WI38 (cell line): ENCODE measurements around the gene NLK.

ENCODE experiments used
- H3K4me3 ChIP-seq: 2 replicates; pipeline ENCODE4 v1.5.1; 2011; ENCODE audit warnings: low read depth, mild to moderate bottlenecking, control low read depth, low read length
- CTCF ChIP-seq: IDR thresholded peaks from 2 replicates; pipeline ENCODE4 v1.5.1; 2012; ENCODE audit warnings: low read depth, mild to moderate bottlenecking, control low read depth, low read length

Gene NLK

DNA sequence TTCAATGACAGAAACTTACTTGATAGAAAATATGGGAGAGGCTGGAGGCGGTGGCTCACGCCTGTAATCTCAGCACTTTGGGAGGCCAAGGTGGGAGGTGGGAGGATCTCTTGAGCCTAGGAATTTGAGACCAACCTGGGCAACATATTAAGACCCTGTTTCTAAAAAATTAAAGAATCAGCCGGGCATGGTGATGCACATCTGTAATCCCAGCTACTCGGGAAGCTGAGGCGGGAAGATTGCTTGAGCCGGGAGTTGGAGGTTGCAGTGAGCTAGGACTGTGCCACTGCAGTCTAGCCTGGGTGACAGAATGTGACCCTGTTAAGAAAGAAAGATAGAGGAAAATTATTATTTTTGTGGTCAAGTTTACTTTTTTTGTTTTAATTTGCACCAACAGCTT lies 2.1 kb upstream of the NLK start:
- no peak overlapping the region for H3K4me3 ChIP-seq
- TF ChIP-seq CTCF, result no peak

- TF ChIP-seq CTCF, result no peak
Measured at GRCh38 chr17:28041068-28041843, 1.2 kb upstream of the NLK start.

DNA sequence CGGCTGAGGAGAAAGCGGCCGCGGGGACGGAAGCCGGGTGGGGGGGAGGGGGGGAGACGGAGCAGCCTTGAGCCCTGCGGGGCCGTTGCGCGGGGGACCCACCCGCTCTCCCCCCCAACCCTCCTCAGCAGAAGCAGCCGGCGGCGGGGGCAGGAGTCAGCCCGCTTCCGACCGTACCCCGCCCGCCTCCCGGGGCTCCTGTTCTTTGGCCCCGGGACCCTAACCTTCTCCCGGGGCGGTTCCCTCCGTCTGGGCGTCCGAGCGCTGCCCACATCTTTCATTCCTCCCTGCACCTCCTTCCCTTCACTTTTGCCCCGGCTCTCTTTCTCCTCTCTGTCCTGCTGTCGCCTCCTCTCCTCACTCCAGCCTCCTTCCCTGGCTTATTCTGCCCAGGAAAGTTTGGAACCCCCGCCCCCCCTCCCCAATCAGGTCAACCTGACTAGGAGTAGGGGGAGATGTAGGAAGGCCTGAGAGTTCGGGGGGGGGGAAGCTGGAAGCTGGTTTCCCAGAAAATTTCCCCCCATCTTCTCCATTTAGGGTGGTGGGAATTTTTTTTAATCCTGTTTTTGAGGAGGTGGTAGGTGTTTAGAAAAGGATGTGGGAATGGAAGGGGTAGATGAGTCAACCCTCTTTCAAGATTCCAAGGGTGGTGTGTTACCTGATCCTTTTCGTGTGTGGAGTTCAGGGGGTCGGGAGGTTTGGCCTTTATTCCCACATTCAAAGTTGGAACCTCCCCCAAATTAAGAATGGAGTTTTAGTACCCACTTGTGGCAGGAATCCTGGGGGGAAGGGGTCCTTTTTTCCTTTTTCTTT lies 427 bp upstream of the NLK start:
- H3K4me3 ChIP-seq, result peak overlapping the region; percentile 83
- no peak for TF ChIP-seq CTCF

More at GRCh38 chr17:28041068-28041843, 1.2 kb upstream of the NLK start:
- H3K4me3 ChIP-seq, result peak overlapping the region; percentile 83

- TF ChIP-seq CTCF, result no peak
- peak overlapping the region; percentile 83 for H3K4me3 ChIP-seq
Measured at GRCh38 chr17:28042721-28043291, 329 bp downstream of the NLK start.

DNA sequence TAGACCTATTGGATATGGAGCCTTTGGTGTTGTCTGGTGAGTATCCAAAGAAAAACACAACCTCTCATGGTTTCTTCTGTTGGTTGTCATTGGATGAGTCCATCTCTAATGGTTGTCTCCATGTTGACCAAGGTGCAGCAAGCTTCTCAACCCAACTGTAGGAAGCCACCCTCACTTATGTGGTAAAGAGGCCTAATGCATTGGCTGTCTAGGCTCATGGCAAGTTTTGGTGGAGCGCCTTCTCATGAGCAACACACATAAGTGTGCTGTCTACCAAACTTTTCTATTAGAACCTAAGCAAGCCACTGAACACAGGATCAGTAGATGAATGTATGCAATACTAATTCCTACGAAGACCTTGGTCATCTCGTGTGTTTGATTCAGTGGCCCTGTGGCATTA lies 819 bp downstream of the NLK start:
- no peak for TF ChIP-seq CTCF
- H3K4me3 ChIP-seq, result peak overlapping the region; percentile 83

GRCh38 chr17:28043741-28044140 lies 1.3 kb downstream of the NLK start:
- no peak for TF ChIP-seq CTCF
- H3K4me3 ChIP-seq, result peak overlapping the region; percentile 83

DNA sequence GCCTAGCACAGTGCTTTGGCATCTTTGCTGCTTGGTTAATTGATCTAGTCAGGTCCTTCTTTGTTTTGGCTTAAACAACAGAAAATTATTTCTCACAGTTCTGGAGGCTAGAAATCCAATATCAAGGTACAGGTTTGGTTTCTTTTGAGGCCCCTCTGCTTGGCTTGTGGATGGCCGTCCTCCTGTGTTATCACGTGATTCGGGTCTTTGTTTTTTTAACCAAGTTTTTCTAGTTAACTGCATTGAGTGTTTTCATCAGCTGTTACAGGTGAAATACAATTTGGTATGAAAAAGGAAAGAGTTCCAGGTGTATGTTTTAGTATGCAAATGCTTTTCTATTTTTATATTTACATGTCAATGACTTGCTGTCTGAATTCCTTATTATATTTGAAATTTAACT lies 2.8 kb downstream of the NLK start:
- no peak for TF ChIP-seq CTCF
- peak overlapping the region; percentile 83 for H3K4me3 ChIP-seq
